Measurements from ENCODE around the gene CNNM3.
A peak's percentile ranks its signal among the peaks of the same experiment; 100 is the strongest.

Gene CNNM3

DNA sequence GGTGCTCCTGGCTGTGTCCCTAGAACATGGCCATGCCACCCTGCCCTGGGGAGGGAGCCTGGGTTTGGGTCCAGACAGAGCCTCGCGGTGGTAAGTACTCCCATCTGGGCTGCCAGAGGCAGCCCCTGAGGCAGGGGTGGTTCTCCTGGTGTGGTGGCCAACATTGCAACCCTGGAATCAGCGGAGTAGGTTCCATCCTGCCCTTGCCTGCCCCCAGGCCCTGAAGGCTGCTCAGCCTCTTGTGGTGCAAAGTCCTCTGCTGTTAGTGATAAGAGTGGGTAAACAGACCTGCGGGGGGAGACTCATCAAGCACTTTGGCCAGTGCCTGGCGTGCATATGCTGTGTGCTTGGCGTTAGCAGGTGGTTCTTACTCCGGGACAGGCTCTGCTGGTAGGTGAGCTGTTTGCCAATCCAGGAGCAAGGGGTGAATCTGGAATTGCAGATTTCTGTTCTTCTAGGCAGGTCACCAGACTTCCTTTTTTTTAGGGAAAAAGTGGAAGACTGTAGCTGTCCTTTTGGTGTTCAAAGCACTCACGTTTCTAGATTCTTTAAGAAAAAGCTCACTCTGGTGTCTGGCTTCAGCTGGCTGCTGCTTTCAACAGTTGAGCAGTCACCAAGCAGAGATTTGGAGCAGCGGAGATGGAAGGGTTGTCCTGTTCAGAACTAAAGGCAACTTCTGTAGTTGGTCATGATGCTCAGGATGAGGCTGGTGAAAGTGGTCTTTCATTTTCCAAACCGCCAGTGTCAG lies 3.2 kb downstream of the CNNM3 start:
- Histone ChIP-seq H3K36me3 (peaks cover 0 to 38% (median 15%) of the 10 kb centered on the region in 11 experiments; a peak in 14 of 22 replicates), H3K9me3 (replicated peaks in 1 of 11) (no peaks in the 10 kb centered on the region), H3K27me3 (peaks cover 0 to 4% (median 0%) of the 10 kb centered on the region in 11 experiments; a peak in 3 of 22 replicates), H3K4me3 (peak overlapping the region in 1 of 10 experiments; percentile 46; a peak in 1 of 20 replicates), H3K27ac (no peak overlapping the region), H3K4me2 (peak overlapping the region; percentile 97 to 100 (median 100); a peak in 20 of 22 replicates), H4K20me1 (peaks cover 50 to 79% (median 73%) of the 10 kb centered on the region in 11 experiments; a peak in 20 of 22 replicates), H3K9ac (peak overlapping the region in 5 of 11 experiments; percentile 15 to 47 (median 33); a peak in 3 of 22 replicates), H3K4me1 (peaks cover 24 to 70% (median 66%) of the 10 kb centered on the region in 10 experiments)
- no peak for TF ChIP-seq Cebpa-rat (IDR thresholded peaks at IDR 0.05)

DNA sequence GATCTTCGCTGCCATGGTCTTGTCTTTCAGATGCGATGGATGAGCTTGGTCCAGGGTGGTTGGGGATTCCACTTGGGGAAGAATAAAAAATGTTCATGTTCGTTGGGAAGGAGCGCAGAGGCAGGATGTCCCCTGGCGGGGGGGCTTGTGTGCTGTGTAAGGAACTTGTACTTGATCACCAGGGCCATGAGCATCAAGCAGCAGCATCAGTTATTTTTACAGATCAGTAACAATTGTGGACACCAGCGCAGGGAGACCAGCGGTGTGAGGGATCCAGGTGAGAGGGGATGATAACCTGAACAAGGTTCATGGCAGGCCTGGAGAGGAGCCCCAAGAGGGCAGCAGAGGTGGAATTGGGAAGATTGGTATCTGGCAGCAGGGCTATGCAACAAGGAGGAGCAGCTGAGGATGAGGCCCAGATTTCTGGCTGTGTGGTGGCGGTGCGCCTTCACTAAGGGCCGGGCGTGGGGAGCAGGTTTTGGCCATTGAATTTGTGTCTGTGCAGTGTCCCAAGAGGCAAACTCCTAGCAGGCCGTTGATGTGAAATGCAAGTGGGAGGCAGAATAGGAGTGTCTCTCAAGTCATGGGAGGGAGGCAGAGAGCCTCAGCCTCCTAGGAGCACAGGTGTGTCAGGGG lies 3.9 kb downstream of the CNNM3 start:
- H3K4me2 ChIP-seq, result peak overlapping the region in 10 of 11 experiments; percentile 7 to 100 (median 100); a peak in 19 of 22 replicates
- peaks cover 50 to 86% (median 80%) of the 10 kb centered on the region in 11 experiments; a peak in 20 of 22 replicates for H4K20me1 ChIP-seq
- peaks cover 1 to 45% (median 21%) of the 10 kb centered on the region in 11 experiments; a peak in 17 of 22 replicates for H3K36me3 ChIP-seq

DNA sequence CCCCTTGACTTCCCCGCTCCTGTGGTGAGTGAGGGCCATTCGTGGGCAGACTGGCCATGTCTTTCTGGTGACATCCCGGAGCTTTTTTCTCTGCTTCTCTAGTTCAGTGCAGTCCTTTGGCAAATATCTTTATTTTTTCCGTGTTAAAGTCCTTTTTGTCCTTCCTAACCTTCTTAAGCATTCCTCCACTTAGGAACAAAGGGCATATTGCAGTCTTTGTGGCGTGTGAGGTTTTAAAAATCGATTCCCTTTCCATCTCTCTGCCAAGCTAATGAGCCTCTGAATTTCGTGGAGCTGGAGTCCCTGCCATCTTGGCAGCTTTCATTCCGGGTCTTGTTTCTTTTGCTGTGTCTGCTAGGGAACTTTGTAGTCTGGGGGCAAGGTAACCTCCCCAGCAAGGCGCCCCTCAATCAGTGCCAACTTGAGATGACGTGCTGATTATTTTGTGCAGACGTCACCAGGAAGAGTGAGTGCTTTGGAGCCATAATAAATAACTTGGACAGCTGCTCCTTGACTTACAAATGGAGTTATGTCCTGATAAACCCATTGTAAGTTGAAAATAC lies 5.1 kb downstream of the CNNM3 start:
- peak overlapping the region in 6 of 11 experiments; percentile 5 to 100 (median 98); a peak in 3 of 22 replicates for H3K4me2 ChIP-seq

More for the DNA sequence above, 3.9 kb downstream of the CNNM3 start:
- Histone ChIP-seq H3K4me1 (peaks cover 24 to 69% (median 64%) of the 10 kb centered on the region in 10 experiments), H3K27ac (no peak overlapping the region), H3K9me3 (replicated peaks in 1 of 11) (no peaks in the 10 kb centered on the region), H3K9ac (0 out of 22 replicates have a peak overlapping the region, but pooled peaks of 1 of the 11 experiments have one; percentile 8), H3K27me3 (peaks cover 0 to 4% (median 0%) of the 10 kb centered on the region in 11 experiments; a peak in 3 of 22 replicates), H3K4me3 (no peak overlapping the region)
- no peak for TF ChIP-seq Cebpa-rat (IDR thresholded peaks at IDR 0.05)

DNA sequence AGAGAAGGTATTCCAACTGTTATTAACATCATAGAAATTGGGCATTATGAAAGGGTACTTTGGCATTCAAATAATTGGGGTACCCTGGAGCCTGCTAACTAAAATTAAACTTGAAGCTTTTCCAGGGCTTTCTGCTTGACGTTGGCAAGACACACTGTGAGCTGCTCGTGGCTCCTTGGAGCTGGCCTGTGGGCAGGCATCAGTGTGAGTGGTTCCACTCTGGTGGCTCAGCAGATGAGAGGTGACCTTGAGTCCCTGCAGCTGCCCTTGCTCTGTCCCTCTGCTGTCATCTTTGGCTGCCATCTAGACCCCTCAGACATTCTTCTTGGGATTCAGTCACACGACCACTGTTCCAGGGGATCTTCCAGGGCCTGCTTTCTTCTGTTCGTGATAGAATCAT lies 6.7 kb downstream of the CNNM3 start:
- Histone ChIP-seq H3K9me3 (replicated peaks in 1 of 11) (no peaks in the 10 kb centered on the region), H3K4me3 (no peak overlapping the region), H3K27ac (no peak overlapping the region), H3K4me1 (peaks cover 16 to 54% (median 48%) of the 10 kb centered on the region in 10 experiments), H3K9ac (peak overlapping the region in 3 of 11 experiments; percentile 5 to 36 (median 14); a peak in 1 of 22 replicates), H4K20me1 (peaks cover 40 to 94% (median 78%) of the 10 kb centered on the region in 11 experiments; a peak in 20 of 22 replicates), H3K4me2 (peak overlapping the region in 5 of 11 experiments; percentile 22 to 46 (median 41); a peak in 8 of 22 replicates), H3K36me3 (peaks cover 27 to 73% (median 49%) of the 10 kb centered on the region in 11 experiments), H3K27me3 (peaks cover 0 to 3% (median 0%) of the 10 kb centered on the region in 11 experiments; a peak in 1 of 22 replicates)
- TF ChIP-seq Cebpa-rat (IDR thresholded peaks at IDR 0.05), result no peak

More for the DNA sequence above, 5.1 kb downstream of the CNNM3 start:
- Histone ChIP-seq H3K27me3 (peaks cover 0 to 4% (median 0%) of the 10 kb centered on the region in 11 experiments; a peak in 3 of 22 replicates), H3K27ac (no peak overlapping the region), H3K4me3 (no peak overlapping the region), H3K4me1 (peaks cover 24 to 63% (median 59%) of the 10 kb centered on the region in 10 experiments), H3K9ac (0 out of 22 replicates have a peak overlapping the region, but pooled peaks of 1 of the 11 experiments have one; percentile 8), H4K20me1 (peaks cover 50 to 98% (median 89%) of the 10 kb centered on the region in 11 experiments; a peak in 20 of 22 replicates), H3K36me3 (peaks cover 13 to 57% (median 33%) of the 10 kb centered on the region in 11 experiments; a peak in 20 of 22 replicates), H3K9me3 (replicated peaks in 1 of 11) (no peaks in the 10 kb centered on the region)
- TF ChIP-seq Cebpa-rat (IDR thresholded peaks at IDR 0.05), result no peak

DNA sequence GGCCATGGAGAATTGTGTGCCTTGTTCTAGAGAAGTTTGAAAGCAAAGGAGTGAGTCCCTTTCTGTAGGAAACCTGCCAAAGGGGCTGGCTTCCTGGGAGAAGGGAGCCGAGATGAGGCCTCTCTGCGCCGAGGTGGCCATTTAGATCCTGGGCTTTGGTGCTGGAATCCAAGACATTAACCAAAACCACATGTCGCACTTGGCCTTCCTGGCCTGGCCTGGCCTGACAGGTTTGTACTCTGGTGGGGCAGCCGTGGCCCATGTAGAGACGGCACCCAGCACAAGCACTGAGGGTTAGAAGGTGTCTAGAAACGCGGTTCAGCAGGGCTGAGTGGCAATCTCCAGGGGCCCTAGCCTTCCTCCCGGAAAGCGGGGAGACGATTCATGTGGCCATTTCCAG lies 7.1 kb downstream of the CNNM3 start:
- Histone ChIP-seq H3K27me3 (no peaks in the 10 kb centered on the region), H3K36me3 (peaks cover 31 to 77% (median 53%) of the 10 kb centered on the region in 11 experiments), H3K9ac (0 out of 22 replicates have a peak overlapping the region, but pooled peaks of 2 of the 11 experiments have one; percentile 5 to 14), H3K9me3 (replicated peaks in 1 of 11) (no peaks in the 10 kb centered on the region), H3K4me2 (peak overlapping the region in 1 of 11 experiments; percentile 41; a peak in 2 of 22 replicates), H4K20me1 (peaks cover 36 to 94% (median 74%) of the 10 kb centered on the region in 11 experiments; a peak in 20 of 22 replicates), H3K27ac (no peak overlapping the region), H3K4me1 (peaks cover 11 to 50% (median 44%) of the 10 kb centered on the region in 10 experiments), H3K4me3 (no peak overlapping the region)
- TF ChIP-seq Cebpa-rat (IDR thresholded peaks at IDR 0.05), result no peak

DNA sequence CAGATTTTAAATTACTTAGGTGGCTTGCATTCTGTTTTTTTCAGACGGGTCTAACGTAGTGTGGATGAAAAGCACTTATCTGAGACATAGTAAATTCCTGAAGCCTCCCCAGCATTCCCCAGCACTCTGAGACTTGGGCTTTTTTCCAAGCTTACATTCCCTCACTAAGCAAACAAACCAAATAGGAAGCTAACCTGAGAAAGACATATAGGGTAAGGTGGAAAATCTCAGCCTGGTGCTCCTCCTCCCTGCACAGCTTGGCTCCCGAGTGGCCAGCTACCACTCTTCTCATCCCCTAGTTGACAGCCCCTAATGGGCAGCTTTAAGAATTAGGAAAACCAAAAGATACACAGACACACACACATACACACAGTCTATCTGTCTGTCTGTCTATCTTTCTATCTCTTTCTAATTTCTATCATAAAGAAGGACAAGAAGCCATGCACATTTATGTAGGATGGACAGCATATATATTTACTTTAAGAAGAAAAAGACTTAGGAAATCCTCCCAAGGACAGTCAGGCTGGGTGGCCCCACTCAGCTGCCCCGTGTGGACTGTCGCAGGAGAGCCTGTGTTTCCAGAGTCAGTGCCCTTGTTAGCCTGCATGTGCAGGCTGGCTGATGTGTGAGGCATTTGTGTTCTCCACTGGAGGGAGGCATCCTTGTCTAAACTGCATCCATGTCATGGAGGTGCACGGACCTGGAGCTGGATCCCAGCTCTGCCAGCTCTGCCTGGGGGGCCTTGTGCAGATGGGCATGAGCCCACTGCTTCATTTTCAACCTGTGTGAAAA lies 8.2 kb downstream of the CNNM3 start:
- H3K36me3 ChIP-seq, result peaks cover 42 to 87% (median 60%) of the 10 kb centered on the region in 11 experiments
- TF ChIP-seq Cebpa-rat (IDR thresholded peaks at IDR 0.05), result no peak
- H3K9me3 ChIP-seq (replicated peaks in 1 of 11), result no peaks in the 10 kb centered on the region
- H3K27ac ChIP-seq, result no peak overlapping the region
- H3K4me2 ChIP-seq, result no peak overlapping the region
- H3K4me3 ChIP-seq, result no peak overlapping the region
- H3K27me3 ChIP-seq, result no peaks in the 10 kb centered on the region
- peaks cover 25 to 91% (median 64%) of the 10 kb centered on the region in 11 experiments; a peak in 20 of 22 replicates for H4K20me1 ChIP-seq
- H3K4me1 ChIP-seq, result peaks cover under 1 to 39% (median 33%) of the 10 kb centered on the region in 10 experiments; a peak in 18 of 20 replicates
- H3K9ac ChIP-seq, result no peak overlapping the region

DNA sequence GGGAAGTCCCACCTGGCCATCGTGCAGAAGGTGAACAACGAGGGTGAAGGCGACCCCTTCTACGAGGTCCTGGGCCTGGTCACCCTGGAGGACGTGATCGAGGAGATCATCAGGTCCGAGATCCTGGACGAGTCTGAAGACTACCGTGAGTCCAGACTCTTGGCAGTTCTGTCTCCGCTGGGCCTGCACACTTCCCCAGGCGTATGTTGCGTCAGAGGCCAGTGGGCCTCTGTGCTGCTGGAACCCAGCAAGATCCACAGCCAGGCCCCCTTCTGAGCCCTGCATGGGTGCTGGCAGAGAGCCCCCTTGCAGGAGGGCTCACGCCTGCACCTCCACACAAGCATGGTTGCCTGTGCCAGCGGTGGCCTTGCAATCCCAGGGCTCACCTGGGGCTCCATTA lies 9.0 kb downstream of the CNNM3 start:
- H3K27ac ChIP-seq, result no peak overlapping the region
- peaks cover 18 to 86% (median 56%) of the 10 kb centered on the region in 11 experiments; a peak in 20 of 22 replicates for H4K20me1 ChIP-seq
- H3K36me3 ChIP-seq, result peaks cover 50 to 94% (median 68%) of the 10 kb centered on the region in 11 experiments
- H3K9ac ChIP-seq, result no peak overlapping the region
- H3K4me1 ChIP-seq, result peaks cover 0 to 31% (median 25%) of the 10 kb centered on the region in 10 experiments; a peak in 15 of 20 replicates
- H3K4me3 ChIP-seq, result no peak overlapping the region
- no peak overlapping the region for H3K4me2 ChIP-seq
- H3K9me3 ChIP-seq (replicated peaks in 1 of 11), result no peaks in the 10 kb centered on the region
- no peaks in the 10 kb centered on the region for H3K27me3 ChIP-seq
- no peak for TF ChIP-seq Cebpa-rat (IDR thresholded peaks at IDR 0.05)
